ENCODE measurements around the gene TBC1D9. TPM values are rescaled to one million over a fixed set of nuclear protein-coding genes. Genes with fewer than 3 reads are reported as not detected.

The TBC1D9 gene
- total and polyA plus RNA-seq, 2 of the 13 experiments (the other 11 are each of a cell fraction or from before 2014, with no cell fraction given), result 11.9 to 12.2 TPM

GRCh38 chr4:140715119-140715518 lies 41.1 kb downstream of the TBC1D9 start (continued):
- TF ChIP-seq ZNF646 (CRISPR knock-in tag; IDR thresholded peaks at IDR 0.05) (no peak), SRF (IDR thresholded peaks at IDR 0.05; ENCODE audit: low read depth, low read length) (no peak), GPN1 (CRISPR knock-in tag; IDR thresholded peaks at IDR 0.05; ENCODE audit: borderline replicate concordance) (no peak), TAF1 (CRISPR knock-in tag; IDR thresholded peaks at IDR 0.05) (no peak), TBP (CRISPR knock-in tag; IDR thresholded peaks at IDR 0.05) (no peak), SP140L (CRISPR knock-in tag; IDR thresholded peaks at IDR 0.05; ENCODE audit: borderline replicate concordance) (no peak), SIX4 (CRISPR knock-in tag; IDR thresholded peaks at IDR 0.05) (no peak), PATZ1 (CRISPR knock-in tag; IDR thresholded peaks at IDR 0.05) (no peak)

Measured in HepG2 (cell line).